ENCODE data around the gene ESYT3. TPM values are rescaled to one million over a fixed set of nuclear protein-coding genes. Genes with fewer than 3 reads are reported as not detected.
"Not testable (repeated sequence)": the region's sequence is repeated elsewhere in the genome, so short reads cannot be mapped to it uniquely, and the experiment has no call there.

Gene ESYT3
- total RNA-seq, 2 donors from 2014 or later, result 2.0 to 6.0 TPM

DNA sequence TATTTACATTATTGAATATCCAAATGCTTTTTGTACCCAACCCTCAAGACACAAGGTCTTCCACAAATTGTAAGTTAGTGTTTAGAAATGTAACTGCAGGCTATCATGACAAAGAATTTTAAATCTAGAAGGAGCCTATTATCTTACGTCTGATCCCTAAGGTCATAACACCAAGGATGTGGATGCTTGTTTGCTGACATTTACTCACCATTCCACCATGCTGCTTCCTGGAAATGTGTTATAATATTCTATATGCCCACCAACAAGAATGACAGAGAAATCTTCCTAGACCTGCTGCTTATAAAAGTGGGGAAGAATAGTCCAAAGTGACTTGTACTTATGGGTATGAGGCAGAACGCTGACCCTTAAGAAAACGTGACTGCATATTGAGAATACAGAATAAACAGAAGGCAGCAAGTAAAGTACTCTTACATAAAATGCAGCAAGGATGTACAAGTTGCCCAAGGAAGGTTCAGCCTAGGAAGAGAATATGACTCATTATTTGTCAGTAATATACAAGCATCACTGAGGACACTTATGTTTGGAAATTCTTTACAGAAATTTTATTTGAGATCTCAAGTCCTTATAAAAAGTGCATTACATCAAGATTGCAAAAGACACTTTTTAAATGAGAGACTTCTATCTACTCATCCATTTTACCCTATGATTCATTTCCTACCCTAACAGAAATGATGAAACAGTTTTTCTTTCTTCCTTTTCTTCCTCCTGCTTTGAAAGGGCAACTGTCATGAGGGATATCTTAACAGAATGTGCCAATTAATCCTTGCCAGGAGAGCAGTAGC, 59.6 kb downstream of the ESYT3 start:
- intact Hi-C loops (cut with DNase I), result no loop called here
- Histone ChIP-seq H3K4me3 (no peak overlapping the region), H3K4me1 (peaks cover 9% of the 10 kb centered on the region), H3K27me3 (no peaks in the 10 kb centered on the region), H3K27ac (no peak overlapping the region), H3K36me3 (replicated peaks in 1 of 2; ENCODE audit: insufficient read depth in 1 of 2, low read depth in 2 of 2) (peaks cover 0 to 1% of the 10 kb centered on the region in 2 donors), H3K9me3 (no peaks in the 10 kb centered on the region)
- DNase-seq (no peak), ATAC-seq (no peak)
- TF ChIP-seq, protein P1, sequence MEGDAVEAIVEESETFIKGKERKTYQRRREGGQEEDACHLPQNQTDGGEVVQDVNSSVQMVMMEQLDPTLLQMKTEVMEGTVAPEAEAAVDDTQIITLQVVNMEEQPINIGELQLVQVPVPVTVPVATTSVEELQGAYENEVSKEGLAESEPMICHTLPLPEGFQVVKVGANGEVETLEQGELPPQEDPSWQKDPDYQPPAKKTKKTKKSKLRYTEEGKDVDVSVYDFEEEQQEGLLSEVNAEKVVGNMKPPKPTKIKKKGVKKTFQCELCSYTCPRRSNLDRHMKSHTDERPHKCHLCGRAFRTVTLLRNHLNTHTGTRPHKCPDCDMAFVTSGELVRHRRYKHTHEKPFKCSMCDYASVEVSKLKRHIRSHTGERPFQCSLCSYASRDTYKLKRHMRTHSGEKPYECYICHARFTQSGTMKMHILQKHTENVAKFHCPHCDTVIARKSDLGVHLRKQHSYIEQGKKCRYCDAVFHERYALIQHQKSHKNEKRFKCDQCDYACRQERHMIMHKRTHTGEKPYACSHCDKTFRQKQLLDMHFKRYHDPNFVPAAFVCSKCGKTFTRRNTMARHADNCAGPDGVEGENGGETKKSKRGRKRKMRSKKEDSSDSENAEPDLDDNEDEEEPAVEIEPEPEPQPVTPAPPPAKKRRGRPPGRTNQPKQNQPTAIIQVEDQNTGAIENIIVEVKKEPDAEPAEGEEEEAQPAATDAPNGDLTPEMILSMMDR (IDR thresholded peaks at IDR 0.05), result no peak
- TF ChIP-seq POLR2A (IDR thresholded peaks at IDR 0.05), result no peak
- 91 to 95% methylated on average over 3 of the region's 3 CpGs for WGBS, 2 donors

DNA sequence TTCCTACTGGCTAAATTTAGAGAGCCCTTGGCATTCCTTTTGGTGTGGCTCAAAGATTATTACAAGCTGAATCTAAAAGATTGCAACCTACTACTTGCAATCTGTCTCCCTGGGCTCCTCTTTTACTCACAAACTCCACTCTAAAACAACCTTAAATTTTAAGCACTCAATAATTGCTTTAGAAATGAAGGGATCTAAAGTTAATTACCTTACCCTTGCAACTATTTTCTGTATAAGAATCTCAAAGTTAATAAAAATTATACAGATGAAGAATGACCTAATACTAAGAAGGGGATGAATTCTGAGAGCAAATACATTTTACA, 60.2 kb downstream of the ESYT3 start:
- intact Hi-C loops (cut with DNase I), result no loop called here

DNA sequence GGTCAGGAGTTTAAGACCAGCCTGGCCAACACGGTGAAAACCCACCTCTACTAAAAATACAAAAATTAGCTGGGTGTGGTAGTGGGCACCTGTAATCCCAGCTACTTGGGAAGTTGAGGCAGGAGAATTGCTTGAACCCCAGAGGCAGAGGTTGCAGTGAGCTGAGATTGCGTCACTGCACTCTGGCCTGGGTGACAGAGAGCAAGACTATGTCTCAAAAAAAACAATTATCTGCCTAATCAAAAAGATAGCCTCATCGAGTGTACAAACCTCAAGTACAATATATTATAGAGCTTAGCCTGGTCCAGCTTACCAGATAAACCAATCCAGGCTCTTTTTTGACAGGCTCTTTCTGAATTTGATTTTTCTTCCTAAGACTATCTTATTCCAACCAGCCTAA, 61.2 kb downstream of the ESYT3 start:
- intact Hi-C loops (cut with DNase I); H3K36me3 ChIP-seq (replicated peaks in 1 of 2; ENCODE audit: insufficient read depth in 1 of 2, low read depth in 2 of 2); H3K9me3 ChIP-seq; H3K27me3 ChIP-seq; DNase-seq; ATAC-seq; H3K4me3 ChIP-seq; H3K4me1 ChIP-seq: not testable (repeated sequence)
- peak overlapping the region in 1 of 4 donors; percentile 55 for H3K27ac ChIP-seq
- 82 to 94% methylated on average over 3 of the region's 3 CpGs for WGBS, 2 donors

More for the DNA sequence above, 60.2 kb downstream of the ESYT3 start:
- TF ChIP-seq POLR2A (IDR thresholded peaks at IDR 0.05), result no peak
- TF ChIP-seq, protein P1 (IDR thresholded peaks at IDR 0.05), result no peak
- Histone ChIP-seq H3K4me3 (no peak overlapping the region), H3K27ac (no peak overlapping the region), H3K4me1 (peaks cover 9% of the 10 kb centered on the region), H3K27me3 (no peaks in the 10 kb centered on the region), H3K9me3 (no peaks in the 10 kb centered on the region), H3K36me3 (replicated peaks in 1 of 2; ENCODE audit: insufficient read depth in 1 of 2, low read depth in 2 of 2) (peaks cover 0 to 3% of the 10 kb centered on the region in 2 donors)
- ATAC-seq, result no peak
- DNase-seq, result no peak

DNA sequence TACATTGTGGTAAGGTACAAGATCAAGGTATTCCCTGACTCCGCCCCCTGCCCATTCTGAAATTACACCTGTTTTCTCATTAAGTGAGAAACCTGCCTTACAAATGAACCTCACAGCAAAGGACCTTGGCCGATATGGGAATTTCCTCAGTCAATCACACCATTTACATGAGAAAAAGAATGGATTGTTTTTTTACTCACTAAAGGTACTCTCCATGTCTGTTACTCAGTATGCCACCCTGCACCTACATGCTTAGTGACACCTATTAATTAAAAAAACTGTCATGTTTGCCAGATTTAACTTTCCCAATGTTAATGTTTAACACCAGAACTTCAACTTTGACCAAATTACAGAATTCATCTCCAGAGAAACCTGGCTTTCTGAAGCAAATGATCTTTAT, 62.0 kb downstream of the ESYT3 start:
- DNase-seq (peak in 1 of 4 donors; percentile 4), ATAC-seq (peak; percentile 47)
- intact Hi-C loops (cut with DNase I), result no loop called here
- H3K4me1 ChIP-seq, result peaks cover 9% of the 10 kb centered on the region
- peaks cover 0 to 3% of the 10 kb centered on the region in 2 donors for H3K36me3 ChIP-seq (replicated peaks in 1 of 2; ENCODE audit: insufficient read depth in 1 of 2, low read depth in 2 of 2)
- TF ChIP-seq, protein P1 (IDR thresholded peaks at IDR 0.05), result no peak
- TF ChIP-seq POLR2A (IDR thresholded peaks at IDR 0.05), result no peak
- WGBS, 2 donors, result 61 to 64% methylated on average over 2 of the region's 2 CpGs
- H3K27ac ChIP-seq, result peak overlapping the region in 2 of 4 donors; percentile 29 to 55
- no peaks in the 10 kb centered on the region for H3K9me3 ChIP-seq
- no peak overlapping the region for H3K4me3 ChIP-seq
- peaks cover 0 to 3% of the 10 kb centered on the region in 2 donors for H3K27me3 ChIP-seq

DNA sequence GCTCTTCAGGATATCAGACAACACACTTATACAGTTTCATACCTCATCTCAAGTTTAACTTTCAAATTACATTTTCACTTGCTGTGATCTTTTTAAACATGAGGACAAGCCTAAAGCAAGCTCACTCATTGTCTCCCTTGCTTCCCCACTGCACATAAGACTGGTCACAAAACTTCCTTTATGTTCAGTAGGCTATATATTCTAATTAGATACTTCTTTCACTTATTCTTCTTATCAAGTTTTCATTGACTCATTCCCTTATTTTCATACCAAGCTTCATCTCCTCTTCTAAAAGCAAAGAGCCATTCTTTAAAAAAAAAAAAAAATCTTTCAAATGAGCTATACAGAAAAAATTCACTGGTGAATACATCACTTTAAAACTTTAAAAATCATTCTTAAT, 62.6 kb downstream of the ESYT3 start:
- ATAC-seq (no peak), DNase-seq (no peak)
- intact Hi-C loops (cut with DNase I), result no loop called here
- Histone ChIP-seq H3K27ac (peak overlapping the region in 1 of 4 donors; percentile 55), H3K4me1 (peaks cover 9% of the 10 kb centered on the region), H3K4me3 (no peak overlapping the region), H3K36me3 (replicated peaks in 1 of 2; ENCODE audit: insufficient read depth in 1 of 2, low read depth in 2 of 2) (peaks cover 0 to 3% of the 10 kb centered on the region in 2 donors), H3K9me3 (no peaks in the 10 kb centered on the region), H3K27me3 (peaks cover 0 to 3% of the 10 kb centered on the region in 2 donors)
- no peak for TF ChIP-seq POLR2A (IDR thresholded peaks at IDR 0.05)
- TF ChIP-seq, protein P1 (IDR thresholded peaks at IDR 0.05), result no peak

Data from body of pancreas (tissue), 4 donors.